H1 (cell line): ENCODE data around the gene WNT11. TPM values are rescaled to one million over a fixed set of nuclear protein-coding genes. Genes with fewer than 3 reads are reported as not detected.

Source experiments
- BRCA1 ChIP-seq: IDR thresholded peaks from 2 replicates; pipeline ENCODE4 v1.6.1; 2012; ENCODE audit warnings: low read depth, low read length, improper control_type of control experiment
- MAFK ChIP-seq: IDR thresholded peaks from 2 replicates; pipeline ENCODE4 v1.6.1; 2012; ENCODE audit warnings: low read depth, mild to moderate bottlenecking, improper control_type of control experiment, low read length
- RNF2 ChIP-seq: fragments of 200-900, 300-1000 bp; sonication (generic); IDR thresholded peaks from 2 replicates; pipeline ENCODE4 v1.7.1; 2016; ENCODE audit warnings: borderline replicate concordance, low read depth, mild to moderate bottlenecking, antibody characterized with exemption, low read length; ENCODE audit not compliant: poor library complexity, severe bottlenecking; ENCODE audit errors: missing control alignments
- SIN3A ChIP-seq, 2 experiments: IDR thresholded peaks in 1 of 2; conservative IDR thresholded peaks in 1 of 2; 2 replicates each; pipeline ENCODE4 v1.6.1; 2011 to 2012; ENCODE audit warnings: low read length in 2 of 2, improper control_type of control experiment in 1 of 2, low read depth in 1 of 2, mild to moderate bottlenecking in 1 of 2
- polyA plus RNA-seq, 7 experiments: library from polyadenylated mRNA; depleted of rRNA in 3 of 7; stranded (reverse) in 5 of 7; unstranded in 2 of 7; fragments of >200 nt in 5 of 7; fragments of 200-250 nt in 2 of 7; gene quantifications; 1 replicate in 5 of 7; 2 replicates in 1 of 7; 4 replicates in 1 of 7; pipeline versions ENCODE4 v1.2.1 to v1.2.3, GENCODE V29; 2011 to 2013; ENCODE audit warnings: missing spikeins in 2 of 7, mixed read lengths in 2 of 7
- total RNA-seq: library from RNA; stranded (reverse); fragmentation: NEBNext Ultra II Directional; extraction: Animal tissue kit (Norgen Biotek cat#: 25700); gene quantifications from 2 replicates; pipeline ENCODE4 v1.2.1, GENCODE V29; 2021
- TF ChIP-seq, protein P1 (sequence below): IDR thresholded peaks from 2 replicates; pipeline ENCODE4 v1.6.1; 2012; ENCODE audit warnings: inconsistent platforms
- TF ChIP-seq, protein P2 (sequence below): IDR thresholded peaks from 2 replicates; pipeline ENCODE4 v1.6.1; 2011; ENCODE audit warnings: low read length, improper control_type of control experiment
- TF ChIP-seq, protein P3 (sequence below): fragments of 300-600 bp; sonication (generic); IDR thresholded peaks from 2 replicates; pipeline ENCODE4 v1.7.1; 2012; ENCODE audit warnings: low read length, moderate library complexity, mild to moderate bottlenecking, inconsistent platforms; ENCODE audit not compliant: insufficient replicate concordance

WNT11 gene
- total and polyA plus RNA-seq, 2 of the 8 experiments (the other 6 are each of a cell fraction or from before 2014, with no cell fraction given) = 0.11 to 0.45 TPM

DNA sequence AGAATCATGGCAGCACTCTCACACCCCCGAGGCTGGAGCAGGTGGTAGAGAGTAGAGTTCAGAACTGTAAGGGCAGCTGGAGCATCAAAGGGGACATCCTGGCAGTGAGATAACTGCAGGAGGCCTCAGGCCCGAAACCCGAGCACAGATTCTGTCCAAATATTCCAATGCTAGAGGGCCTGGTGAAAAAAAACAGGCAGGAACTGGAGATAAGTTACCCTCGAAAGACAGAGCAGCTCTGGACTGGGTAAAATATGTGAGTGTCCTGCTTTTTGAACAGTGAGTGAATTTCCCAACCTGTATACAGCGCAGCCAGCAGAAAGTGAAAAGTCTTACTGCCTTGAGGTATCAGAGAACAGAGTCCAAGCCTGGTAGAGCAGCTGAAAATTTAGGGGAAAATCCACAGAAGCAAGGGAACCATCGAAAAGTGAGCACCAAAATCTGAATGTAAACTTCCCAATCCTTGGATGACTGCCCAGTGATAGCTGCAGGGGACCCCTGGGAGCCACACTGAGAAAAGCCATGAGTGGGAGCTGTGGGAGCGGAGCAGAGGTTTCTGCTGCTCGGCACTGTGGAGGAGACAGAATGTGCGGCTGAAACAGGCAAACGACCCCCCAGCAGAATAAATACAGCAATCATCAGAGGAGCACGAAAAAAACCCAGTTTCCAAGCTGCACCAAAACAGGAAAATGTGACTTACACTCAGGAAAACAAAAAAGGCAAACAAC, 50.6 kb downstream of the WNT11 start (continued):
- TF ChIP-seq, protein P1, sequence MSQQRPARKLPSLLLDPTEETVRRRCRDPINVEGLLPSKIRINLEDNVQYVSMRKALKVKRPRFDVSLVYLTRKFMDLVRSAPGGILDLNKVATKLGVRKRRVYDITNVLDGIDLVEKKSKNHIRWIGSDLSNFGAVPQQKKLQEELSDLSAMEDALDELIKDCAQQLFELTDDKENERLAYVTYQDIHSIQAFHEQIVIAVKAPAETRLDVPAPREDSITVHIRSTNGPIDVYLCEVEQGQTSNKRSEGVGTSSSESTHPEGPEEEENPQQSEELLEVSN = no peak
- TF ChIP-seq SIN3A (conservative IDR thresholded peaks at IDR 0.05 in 1 of 2, IDR thresholded peaks at IDR 0.05 in 1 of 2; ENCODE audit: low read depth in 1 of 2, low read length in 2 of 2) (no peak), RNF2 (no peak), MAFK (no peak), BRCA1 (no peak)
- TF ChIP-seq, protein P2, sequence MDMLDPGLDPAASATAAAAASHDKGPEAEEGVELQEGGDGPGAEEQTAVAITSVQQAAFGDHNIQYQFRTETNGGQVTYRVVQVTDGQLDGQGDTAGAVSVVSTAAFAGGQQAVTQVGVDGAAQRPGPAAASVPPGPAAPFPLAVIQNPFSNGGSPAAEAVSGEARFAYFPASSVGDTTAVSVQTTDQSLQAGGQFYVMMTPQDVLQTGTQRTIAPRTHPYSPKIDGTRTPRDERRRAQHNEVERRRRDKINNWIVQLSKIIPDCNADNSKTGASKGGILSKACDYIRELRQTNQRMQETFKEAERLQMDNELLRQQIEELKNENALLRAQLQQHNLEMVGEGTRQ = no peak
- TF ChIP-seq, protein P3, sequence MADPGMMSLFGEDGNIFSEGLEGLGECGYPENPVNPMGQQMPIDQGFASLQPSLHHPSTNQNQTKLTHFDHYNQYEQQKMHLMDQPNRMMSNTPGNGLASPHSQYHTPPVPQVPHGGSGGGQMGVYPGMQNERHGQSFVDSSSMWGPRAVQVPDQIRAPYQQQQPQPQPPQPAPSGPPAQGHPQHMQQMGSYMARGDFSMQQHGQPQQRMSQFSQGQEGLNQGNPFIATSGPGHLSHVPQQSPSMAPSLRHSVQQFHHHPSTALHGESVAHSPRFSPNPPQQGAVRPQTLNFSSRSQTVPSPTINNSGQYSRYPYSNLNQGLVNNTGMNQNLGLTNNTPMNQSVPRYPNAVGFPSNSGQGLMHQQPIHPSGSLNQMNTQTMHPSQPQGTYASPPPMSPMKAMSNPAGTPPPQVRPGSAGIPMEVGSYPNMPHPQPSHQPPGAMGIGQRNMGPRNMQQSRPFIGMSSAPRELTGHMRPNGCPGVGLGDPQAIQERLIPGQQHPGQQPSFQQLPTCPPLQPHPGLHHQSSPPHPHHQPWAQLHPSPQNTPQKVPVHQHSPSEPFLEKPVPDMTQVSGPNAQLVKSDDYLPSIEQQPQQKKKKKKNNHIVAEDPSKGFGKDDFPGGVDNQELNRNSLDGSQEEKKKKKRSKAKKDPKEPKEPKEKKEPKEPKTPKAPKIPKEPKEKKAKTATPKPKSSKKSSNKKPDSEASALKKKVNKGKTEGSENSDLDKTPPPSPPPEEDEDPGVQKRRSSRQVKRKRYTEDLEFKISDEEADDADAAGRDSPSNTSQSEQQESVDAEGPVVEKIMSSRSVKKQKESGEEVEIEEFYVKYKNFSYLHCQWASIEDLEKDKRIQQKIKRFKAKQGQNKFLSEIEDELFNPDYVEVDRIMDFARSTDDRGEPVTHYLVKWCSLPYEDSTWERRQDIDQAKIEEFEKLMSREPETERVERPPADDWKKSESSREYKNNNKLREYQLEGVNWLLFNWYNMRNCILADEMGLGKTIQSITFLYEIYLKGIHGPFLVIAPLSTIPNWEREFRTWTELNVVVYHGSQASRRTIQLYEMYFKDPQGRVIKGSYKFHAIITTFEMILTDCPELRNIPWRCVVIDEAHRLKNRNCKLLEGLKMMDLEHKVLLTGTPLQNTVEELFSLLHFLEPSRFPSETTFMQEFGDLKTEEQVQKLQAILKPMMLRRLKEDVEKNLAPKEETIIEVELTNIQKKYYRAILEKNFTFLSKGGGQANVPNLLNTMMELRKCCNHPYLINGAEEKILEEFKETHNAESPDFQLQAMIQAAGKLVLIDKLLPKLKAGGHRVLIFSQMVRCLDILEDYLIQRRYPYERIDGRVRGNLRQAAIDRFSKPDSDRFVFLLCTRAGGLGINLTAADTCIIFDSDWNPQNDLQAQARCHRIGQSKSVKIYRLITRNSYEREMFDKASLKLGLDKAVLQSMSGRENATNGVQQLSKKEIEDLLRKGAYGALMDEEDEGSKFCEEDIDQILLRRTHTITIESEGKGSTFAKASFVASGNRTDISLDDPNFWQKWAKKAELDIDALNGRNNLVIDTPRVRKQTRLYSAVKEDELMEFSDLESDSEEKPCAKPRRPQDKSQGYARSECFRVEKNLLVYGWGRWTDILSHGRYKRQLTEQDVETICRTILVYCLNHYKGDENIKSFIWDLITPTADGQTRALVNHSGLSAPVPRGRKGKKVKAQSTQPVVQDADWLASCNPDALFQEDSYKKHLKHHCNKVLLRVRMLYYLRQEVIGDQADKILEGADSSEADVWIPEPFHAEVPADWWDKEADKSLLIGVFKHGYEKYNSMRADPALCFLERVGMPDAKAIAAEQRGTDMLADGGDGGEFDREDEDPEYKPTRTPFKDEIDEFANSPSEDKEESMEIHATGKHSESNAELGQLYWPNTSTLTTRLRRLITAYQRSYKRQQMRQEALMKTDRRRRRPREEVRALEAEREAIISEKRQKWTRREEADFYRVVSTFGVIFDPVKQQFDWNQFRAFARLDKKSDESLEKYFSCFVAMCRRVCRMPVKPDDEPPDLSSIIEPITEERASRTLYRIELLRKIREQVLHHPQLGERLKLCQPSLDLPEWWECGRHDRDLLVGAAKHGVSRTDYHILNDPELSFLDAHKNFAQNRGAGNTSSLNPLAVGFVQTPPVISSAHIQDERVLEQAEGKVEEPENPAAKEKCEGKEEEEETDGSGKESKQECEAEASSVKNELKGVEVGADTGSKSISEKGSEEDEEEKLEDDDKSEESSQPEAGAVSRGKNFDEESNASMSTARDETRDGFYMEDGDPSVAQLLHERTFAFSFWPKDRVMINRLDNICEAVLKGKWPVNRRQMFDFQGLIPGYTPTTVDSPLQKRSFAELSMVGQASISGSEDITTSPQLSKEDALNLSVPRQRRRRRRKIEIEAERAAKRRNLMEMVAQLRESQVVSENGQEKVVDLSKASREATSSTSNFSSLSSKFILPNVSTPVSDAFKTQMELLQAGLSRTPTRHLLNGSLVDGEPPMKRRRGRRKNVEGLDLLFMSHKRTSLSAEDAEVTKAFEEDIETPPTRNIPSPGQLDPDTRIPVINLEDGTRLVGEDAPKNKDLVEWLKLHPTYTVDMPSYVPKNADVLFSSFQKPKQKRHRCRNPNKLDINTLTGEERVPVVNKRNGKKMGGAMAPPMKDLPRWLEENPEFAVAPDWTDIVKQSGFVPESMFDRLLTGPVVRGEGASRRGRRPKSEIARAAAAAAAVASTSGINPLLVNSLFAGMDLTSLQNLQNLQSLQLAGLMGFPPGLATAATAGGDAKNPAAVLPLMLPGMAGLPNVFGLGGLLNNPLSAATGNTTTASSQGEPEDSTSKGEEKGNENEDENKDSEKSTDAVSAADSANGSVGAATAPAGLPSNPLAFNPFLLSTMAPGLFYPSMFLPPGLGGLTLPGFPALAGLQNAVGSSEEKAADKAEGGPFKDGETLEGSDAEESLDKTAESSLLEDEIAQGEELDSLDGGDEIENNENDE = no peak
